K562 (cell line): Measurements from ENCODE around the gene SERPINB7.

ENCODE experiments used
- CBX1 ChIP-seq: sonication (generic); IDR thresholded peaks from 2 replicates; pipeline ENCODE4 v1.6.1; 2016; ENCODE audit warnings: antibody characterized with exemption, low read depth, mild to moderate bottlenecking
- NCOA6 ChIP-seq: fragments of 450-650 bp; IDR thresholded peaks from 2 replicates; pipeline ENCODE4 v1.6.1; 2017; ENCODE audit warnings: mild to moderate bottlenecking
- NFE2L1 ChIP-seq: fragments of 450-650 bp; IDR thresholded peaks from 2 replicates; pipeline ENCODE4 v1.6.1; 2016; ENCODE audit warnings: missing genetic modification characterization, low read depth, mild to moderate bottlenecking, missing compliant biosample characterization, moderate library complexity, borderline replicate concordance
- SP1 ChIP-seq: sonication (generic); formaldehyde crosslinking; IDR thresholded peaks from 2 replicates; pipeline ENCODE4 v1.8.1; 2022; ENCODE audit warnings: mild to moderate bottlenecking, missing genetic modification reagents

DNA sequence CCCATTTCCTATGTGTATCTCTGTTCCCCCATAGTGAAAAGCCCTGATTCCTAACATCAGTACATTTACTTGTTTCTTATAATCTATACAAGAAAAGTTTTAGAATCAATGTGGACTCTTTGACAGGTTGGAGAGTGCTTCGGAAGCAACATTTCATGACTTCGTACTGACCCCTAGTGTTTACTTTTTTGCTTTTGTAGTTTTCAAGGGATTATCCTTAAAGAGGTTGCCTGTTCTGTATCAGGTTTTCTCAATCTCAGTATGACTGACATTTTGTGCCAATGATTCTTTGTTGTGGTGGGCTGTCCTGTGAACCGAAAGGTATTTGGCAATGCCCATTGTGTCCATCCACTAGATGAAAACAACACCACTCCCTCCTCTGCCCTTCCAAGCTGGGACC is 69.0 kb downstream of the SERPINB7 start:
- TF ChIP-seq CBX1 (no peak), NCOA6 (no peak), NFE2L1 (tag) (no peak), SP1 (CRISPR knock-in tag) (no peak)
